Islet of Langerhans (tissue), 1 donor: ENCODE measurements around the gene CCNL1.
"Not testable (repeated sequence)": the region's sequence is repeated elsewhere in the genome, so short reads cannot be mapped to it uniquely, and the experiment has no call there.

Experiments
- FAIRE-seq: peaks from one replicate; lab custom pipeline; 2011; peaks lifted over from hg19 to GRCh38; lab: Jason Lieb, UNC

Gene CCNL1

GRCh38 chr3:157103280-157103679, 56.7 kb downstream of the CCNL1 start:
- no peak for FAIRE-seq

DNA sequence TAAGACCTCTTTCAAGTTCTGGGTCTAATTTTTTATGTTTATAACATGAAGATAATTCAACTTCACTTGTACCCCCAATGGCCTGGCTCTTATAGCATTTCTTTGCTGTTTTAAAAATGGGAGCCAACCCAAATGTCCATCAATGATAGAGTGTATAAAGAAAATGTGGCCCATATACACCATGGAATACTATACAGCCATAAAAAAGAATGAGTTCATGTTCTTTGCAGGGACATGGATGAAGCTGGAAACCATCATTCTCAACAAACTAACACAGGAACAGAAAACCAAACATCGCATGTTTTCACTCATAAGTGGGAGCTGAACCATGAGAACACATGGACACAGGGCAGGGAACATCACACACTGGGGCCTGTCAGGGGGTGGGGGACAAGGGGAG, 57.4 kb downstream of the CCNL1 start:
- FAIRE-seq = not testable (repeated sequence)

GRCh38 chr3:157102098-157102497, 57.8 kb downstream of the CCNL1 start:
- FAIRE-seq = no peak

GRCh38 chr3:157101486-157101885, 58.5 kb downstream of the CCNL1 start:
- no peak for FAIRE-seq

DNA sequence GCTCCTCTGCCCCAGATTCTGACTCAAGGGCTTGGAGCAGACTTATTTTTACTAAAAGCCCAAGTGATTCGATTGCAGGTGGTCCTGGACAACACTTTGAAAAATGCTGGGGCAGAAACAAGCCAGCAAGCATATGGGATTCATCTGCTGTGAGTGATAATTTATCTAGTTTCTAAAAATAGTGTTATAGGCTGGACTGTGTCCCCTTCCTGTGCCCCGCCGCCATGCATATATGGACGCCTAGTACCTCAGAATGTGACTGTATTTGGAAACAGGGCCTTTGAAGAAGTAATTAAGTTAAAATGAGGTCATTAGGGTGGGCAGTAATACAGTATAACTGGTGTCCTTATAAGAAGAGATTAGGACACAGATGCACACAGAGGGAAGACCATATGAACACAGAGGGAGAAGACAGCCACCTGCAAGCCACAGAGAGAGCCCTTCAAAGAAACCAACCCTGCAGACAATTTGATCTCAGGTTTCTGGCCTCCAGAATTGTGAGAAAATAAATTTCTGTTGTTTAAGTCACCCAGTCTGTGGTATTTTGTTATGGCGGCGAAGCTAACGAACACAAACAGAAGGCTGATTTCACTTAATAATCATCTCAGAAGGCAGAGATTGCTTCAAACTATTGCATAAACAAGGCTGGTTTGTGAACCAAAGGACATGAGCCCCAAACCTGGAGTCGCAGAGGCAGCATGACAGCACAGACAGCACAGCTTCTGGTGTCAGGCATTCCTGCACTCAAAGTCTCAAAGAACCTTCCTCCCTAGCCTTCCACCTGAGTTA, 59.1 kb downstream of the CCNL1 start:
- no peak for FAIRE-seq

GRCh38 chr3:157100096-157100477, 59.9 kb downstream of the CCNL1 start:
- no peak for FAIRE-seq

GRCh38 chr3:157099326-157100095, 60.4 kb downstream of the CCNL1 start:
- no peak for FAIRE-seq

DNA sequence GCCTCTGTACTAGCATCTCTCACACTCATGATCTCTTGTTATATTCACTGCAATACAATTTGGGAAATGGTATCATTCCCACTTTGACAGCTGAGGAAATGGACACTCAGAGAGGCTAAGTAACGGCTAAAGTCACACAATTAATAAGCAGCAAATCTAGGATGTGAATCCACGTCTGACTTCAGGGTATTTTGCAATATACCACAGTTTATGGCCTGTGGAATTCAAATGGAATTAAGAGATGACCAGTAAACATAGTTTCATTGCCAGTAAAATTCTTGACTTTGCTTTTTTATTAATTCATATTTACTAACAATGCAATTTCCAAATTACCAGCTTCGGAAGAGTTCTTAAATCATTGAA, 61.1 kb downstream of the CCNL1 start:
- FAIRE-seq = no peak

GRCh38 chr3:157098121-157098822, 61.7 kb downstream of the CCNL1 start:
- no peak for FAIRE-seq
